SU-DHL-6 (cell line): ENCODE measurements around the gene PDAP1.

Experiments
- EZH2phosphoT487 ChIP-seq: fragments of 200-600 bp; sonication (generic), shearing (Covaris generic); conservative IDR thresholded peaks from 2 replicates; pipeline ENCODE4 v1.6.1; 2018; ENCODE audit warnings: mild to moderate bottlenecking, antibody characterized with exemption, low read length, moderate library complexity, mixed read lengths
- TF ChIP-seq, protein P1 (sequence below): fragments of 200-600 bp; sonication (generic); IDR thresholded peaks from one replicate; pipeline ENCODE4 v1.5.1; 2017; ENCODE audit warnings: antibody characterized with exemption, mild to moderate bottlenecking, low read length, moderate library complexity; ENCODE audit not compliant: insufficient read depth, poor library complexity, severe bottlenecking

DNA sequence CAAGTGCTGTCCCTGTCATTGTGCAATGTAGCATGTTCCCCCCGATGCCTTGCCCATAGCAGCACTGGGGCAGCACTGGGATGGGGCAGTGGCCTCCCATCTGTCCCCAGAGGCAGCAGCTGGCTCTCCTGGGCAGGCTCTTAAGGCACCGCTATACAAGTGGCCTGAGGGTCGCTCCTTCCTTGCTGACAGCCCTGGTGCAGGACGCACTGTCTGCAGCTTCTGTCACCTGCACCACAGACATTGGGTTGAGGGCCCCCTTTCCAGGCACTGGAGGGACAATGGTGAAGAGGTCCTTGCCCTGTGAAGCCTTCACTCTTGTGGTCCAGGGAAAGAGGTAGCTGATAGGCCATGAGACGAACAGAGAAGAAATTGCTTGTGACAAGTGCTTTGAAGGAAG, 40.9 kb upstream of the PDAP1 start:
- TF ChIP-seq, protein P1, sequence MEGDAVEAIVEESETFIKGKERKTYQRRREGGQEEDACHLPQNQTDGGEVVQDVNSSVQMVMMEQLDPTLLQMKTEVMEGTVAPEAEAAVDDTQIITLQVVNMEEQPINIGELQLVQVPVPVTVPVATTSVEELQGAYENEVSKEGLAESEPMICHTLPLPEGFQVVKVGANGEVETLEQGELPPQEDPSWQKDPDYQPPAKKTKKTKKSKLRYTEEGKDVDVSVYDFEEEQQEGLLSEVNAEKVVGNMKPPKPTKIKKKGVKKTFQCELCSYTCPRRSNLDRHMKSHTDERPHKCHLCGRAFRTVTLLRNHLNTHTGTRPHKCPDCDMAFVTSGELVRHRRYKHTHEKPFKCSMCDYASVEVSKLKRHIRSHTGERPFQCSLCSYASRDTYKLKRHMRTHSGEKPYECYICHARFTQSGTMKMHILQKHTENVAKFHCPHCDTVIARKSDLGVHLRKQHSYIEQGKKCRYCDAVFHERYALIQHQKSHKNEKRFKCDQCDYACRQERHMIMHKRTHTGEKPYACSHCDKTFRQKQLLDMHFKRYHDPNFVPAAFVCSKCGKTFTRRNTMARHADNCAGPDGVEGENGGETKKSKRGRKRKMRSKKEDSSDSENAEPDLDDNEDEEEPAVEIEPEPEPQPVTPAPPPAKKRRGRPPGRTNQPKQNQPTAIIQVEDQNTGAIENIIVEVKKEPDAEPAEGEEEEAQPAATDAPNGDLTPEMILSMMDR, result no peak
- no peak for TF ChIP-seq EZH2phosphoT487
